Activated CD8-positive, alpha-beta memory T cell treated with anti-CD3 and anti-CD28 coated beads, Interleukin-2, amount 50 U/mL, for 4 hours (primary cell): ENCODE results near the gene CNDP2.
"Not testable (repeated sequence)": the region's sequence is repeated elsewhere in the genome, so short reads cannot be mapped to it uniquely, and the experiment has no call there.

ENCODE experiments used
- DNase-seq: peaks from one replicate; pipeline ENCODE4 v3.0.0-alpha.2; 2020

The CNDP2 gene

DNA sequence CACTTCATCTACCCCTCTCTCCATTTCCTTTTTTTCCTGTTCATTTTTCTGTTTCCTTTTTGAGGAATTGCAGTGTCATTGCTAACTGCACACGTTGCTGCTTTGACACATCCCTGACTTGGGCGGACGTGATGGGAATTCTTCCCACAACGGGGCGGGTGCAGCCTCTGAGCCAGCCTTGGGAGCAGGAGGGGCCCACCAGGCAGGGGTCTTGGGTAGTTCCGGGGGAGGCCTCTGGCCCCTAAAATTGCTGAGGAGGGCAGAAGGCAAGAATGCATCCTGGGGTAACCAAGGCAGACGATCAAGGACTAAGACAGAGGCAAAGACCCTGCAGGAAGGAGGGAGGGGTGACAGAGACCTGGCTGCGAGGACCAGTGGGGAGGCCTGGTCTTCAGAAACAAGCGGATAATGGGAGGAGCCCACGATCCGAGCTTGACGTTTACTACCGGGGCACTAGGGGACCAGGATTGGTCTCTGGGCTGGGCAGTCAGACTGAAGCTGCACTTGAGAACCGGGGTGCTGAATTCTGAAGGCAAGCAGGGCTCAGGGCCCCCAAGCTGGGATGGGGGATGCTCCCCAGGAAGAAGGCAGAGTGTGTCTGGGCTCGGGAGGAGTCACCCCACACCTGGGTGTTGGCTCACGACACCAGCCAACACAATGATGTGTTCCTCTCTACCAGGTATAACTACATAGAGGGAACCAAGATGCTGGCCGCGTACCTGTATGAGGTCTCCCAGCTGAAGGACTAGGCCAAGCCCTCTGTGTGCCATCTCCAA is 23.3 kb downstream of the CNDP2 start:
- DNase-seq = no peak

DNA sequence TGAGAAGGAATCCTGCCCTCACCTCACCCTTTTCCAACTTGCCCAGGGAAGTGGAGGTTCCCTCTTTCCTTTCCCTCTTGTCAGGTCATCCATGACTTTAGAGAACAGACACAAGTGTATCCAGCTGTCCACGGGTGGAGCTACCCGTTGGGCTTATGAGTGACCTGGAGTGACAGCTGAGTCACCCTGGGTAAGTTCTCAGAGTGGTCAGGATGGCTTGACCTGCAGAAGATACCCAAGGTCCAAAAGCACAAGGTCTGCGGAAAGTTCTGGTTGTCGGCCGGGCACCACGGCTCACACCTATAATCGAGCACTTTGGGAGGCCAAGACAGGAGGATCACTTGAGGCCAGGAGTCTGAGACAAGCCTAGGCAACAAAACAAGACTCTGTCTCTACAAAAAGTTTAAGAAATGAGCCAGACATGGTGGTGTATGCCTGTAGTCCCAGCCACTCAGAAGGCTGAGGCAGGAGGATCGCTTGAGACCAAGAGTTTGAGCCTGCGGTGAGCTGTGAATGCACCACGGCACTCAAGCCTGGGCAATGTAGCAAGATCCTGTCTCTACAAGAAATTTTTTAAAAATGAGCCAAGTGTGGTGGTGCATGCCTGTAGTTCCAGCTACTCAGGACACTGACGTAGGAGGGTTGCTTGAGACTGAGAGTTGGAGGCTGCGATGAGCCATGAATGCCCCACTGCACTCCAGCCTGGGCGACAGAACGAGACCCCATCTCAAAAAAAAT is 24.1 kb downstream of the CNDP2 start:
- DNase-seq = no peak

DNA sequence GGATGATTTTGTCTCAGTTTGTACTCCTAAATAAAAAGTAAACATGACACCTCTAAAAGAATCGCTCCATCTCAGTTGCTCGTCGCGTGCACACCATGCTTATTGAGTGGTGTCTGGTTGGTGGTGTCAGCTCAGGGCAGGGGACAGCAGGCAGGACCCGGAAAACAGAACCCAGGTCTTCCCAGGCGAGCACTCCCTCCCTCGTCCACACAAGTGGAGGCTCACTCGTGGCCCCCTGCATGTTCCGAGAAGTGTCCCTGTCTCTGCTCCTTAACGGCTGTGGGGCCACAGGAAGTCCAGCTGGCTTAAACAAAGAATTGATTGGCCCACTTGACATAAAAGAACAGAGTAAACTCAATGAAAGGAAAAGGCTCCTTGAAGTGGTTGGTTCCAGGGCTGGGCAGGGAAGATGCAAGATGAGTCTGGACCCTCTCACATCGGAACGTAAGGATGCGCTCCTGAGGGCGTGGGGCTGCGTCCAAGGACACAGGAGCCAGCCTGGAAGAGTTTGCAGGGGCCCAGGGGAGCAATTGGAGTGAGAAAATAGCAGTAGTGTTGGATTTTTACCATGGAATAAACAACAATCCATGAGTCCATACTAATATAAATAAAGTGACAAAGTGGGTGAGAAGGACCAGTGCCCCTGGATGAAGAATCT is 25.0 kb downstream of the CNDP2 start:
- DNase-seq = no peak

DNA sequence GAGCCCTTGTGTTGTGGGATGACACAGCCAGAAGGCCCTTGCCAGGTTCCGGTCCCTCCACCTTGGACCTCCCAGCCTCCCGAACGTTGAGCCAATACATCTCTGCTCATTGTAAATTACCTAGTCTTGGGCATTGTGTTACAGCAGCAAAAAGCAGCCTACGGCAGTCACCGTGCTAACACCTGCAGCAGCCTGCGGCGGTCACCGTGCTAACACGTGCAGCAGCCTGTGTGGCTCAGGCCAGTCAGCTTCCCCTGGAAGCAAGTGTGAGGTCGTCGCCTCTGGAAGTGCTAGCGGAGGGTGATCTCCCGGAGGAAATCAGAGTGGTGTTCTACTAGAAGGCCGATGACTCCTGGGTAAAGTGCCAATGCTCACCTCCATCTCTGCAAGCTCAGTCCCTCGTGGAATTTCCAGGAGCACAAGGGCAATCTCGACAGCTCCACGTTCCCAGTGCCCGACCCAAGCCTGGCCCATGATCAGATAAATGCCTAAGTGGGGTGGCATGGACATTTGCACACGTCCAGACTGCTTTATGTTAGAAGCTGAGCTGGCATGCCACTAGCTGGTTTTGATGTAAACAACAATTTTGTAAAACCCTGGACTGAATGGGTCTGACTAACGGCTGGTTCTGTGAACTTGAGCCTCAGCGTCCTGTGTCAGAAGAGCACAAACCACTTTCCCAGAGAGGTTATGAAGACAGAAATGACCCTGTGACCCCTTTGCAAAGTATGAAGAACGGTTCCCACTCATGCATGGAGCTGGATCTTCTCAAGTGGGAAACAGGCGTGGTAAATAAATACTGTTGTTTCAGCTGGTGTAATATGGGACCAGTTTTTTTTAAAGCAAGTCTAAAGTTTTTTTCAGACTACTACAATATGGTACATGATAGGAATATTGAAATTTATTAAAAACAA is 26.7 kb downstream of the CNDP2 start:
- no peak for DNase-seq

DNA sequence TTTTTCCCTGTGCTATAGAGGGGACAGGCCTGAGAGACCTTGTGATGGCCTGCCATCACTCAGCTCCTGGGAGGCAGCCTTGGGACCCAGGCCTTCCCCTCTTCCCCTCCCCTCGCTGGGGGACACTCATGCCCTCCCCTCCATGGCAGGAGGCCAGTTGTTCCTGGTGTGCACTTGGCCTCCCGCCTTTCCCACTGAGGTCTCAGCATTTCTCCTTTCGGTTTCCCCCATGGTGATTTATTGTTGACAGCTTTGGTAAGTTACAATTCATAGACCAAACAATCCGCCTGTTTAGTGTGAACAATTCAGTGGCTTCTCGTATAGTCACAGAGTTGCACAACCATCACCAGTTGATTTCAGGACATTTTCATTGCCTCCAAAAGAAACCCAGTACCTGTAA is 27.9 kb downstream of the CNDP2 start:
- DNase-seq = no peak

DNA sequence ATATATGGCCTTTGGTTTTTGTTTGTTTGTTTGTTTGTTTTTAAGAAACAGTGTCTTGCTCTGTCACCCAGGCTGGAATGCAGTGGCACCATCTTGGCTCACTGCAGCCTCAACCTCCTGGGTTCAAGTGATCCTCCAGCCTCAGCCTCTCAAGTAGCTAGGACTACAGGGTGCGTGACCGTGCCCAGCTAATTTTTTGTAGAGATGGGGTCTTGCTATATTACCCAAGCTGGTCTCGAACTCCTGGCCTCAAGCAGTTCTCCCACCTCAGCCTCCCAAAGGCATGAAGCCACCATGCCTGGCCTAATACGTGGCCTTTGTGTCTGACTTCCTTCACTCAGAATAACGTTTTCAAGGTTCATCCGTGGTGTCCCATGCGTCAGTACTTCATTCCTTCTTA is 28.8 kb downstream of the CNDP2 start:
- DNase-seq = not testable (repeated sequence)

DNA sequence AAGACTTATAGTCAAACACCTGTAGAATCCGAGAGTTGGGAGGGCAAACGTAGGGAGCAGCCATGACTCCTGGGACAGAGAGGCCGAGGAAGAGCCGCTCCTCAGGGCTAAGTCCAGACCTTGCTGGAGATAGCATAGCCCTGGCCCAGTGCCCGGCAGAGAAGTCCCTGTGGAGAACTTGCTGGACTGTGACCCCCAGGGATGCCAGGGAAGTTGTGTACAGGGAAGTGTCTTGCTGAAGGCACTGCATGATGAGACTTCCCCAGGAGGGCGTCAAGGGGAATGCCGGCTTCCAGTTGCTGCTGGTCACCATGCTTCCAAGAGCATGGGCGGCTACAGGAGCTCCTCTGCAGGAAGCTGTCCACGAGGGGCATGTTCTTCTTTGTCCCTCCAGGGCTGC is 29.6 kb downstream of the CNDP2 start:
- no peak for DNase-seq

DNA sequence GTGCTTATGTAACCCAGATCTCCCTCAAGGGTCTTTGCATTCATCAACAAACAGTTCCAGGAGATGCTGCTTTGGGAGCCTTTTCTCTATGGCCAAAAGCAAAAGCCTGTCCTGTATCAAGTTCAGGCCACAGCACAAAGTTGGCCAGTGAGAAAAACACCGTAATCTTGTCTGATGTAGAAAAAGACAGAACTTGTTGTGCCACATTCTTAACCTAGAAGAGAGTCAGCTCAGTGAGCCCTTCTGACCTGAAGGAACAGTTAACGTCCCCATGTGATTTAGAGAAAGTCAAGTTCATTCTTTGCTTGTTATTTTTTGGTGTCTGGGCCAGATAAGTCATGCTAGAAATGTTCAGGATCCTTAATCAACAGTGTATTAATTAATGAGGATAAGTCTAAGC is 30.3 kb downstream of the CNDP2 start:
- DNase-seq = no peak

DNA sequence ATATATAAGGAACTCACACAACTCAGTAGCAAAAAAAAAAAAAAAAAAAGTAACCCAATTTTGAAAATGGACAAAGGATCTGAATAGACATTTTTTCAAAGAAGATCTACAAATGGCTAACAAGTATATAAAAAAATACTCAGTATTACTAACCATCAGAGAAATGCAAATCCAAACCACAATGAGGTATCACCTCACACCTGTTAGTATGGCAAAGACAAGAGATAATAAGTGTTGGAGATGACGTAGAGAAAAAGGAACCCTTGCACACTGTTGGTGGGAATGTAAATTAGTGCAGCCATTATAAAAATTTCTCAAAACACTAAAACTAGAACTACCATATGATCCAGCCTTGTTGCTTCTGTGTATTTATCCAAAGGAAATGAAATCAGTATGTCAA is 32.3 kb downstream of the CNDP2 start:
- DNase-seq = no peak

DNA sequence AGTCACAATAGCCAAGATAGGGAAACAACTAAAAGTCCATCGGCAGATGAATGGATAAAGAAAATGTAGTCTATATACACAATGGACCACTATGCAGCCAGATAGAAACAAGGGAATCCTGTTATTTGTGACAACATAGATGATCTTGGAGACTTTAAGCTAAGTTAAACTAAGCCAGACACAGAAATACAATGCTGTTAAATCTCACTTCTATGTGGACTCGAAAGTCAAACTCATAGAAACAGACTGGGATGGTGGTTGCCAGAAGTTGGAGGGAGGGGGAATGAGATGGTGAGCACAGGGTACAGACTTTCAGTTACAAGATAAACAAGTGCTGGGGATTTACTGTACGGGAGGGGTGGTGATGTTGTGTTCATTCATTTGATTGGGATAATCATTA is 32.8 kb downstream of the CNDP2 start:
- no peak for DNase-seq

DNA sequence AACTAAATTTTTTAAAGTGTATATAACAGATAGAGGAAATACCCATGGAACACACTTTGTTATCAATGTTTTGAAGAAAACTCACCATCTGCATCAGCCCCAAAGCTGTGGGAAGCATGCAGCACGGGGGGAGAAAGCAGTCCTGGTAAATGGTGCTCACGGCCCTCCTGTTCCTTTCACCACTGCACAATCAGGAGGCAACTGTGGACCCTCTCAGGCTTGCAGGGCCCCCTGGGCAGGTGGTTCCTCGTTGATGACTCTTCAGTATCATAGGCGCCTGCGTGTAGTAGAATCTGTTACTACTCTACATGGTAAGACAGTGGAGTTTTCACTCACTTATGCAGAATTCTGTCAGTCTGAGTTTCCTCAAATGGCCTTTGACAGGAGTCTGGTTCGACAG is 33.2 kb downstream of the CNDP2 start:
- DNase-seq = no peak

DNA sequence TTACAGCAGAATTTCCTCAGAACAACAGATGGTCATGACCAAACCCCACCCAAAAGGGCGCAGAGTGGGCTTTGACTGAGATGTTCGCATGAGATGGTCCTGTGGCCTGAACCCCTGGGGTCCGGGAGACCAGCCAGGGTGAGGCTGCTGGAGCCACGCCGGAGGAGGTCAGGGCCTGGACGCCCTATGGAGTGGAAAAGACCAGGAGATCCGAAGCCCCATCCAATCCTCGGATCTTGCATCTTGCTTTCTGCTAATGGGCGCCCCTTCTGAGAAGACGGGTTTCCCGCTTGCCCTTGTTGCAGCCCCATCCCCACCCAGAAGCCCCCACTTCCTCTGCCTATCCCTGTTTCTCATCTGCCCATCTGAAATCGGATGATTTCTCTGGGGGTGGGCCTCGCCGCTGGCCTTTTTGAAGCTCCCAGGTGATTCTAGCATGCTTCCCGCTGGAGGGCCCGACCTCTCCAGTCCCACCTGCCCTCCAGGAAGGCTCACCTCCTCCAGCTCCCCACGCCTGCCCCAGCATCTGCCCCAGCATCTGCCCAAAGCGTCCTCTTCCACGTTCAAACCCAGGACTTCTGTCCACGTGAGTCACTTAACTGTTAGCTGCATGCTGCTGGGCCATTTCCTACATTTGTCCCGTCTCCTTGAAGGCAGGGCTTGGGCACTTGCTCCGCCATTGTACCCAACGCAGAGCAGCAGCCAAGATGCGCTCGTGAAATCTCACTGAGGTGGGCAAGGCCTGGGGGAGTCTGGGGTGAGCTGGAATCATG is 33.8 kb downstream of the CNDP2 start:
- no peak for DNase-seq

DNA sequence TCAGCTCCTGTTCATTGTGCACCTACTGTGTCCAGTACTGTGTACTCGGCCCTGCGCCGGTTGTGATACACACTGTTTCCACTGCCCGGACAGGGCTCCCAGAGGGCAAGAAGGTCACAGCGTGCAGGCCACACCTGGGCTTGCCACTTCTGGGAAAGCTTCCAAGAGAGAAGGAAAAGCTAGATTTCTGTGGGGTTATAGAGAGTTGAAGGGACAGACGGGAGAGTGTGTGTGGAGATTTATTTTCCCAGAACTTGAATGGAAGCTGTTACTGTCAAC is 34.4 kb downstream of the CNDP2 start:
- no peak for DNase-seq

DNA sequence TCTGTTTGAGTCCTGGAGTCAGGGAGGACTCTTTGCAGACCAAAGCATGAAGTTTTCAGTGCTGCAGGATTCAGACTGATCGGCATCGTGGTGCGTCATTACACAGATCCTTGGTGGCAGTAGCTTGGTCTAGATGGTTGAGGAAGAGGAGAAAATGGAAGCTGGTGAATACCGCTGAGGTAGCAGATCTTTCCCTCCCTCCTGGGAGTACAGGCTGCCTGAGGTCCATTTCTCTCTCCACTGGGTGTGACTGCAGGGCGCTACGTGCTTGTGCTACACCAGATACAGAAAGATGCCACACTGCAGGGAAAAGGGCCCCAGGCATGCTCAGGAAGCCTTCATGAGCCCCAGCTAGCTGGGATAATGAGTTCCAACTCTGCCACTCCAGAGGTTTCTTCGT is 34.9 kb downstream of the CNDP2 start:
- DNase-seq = no peak

DNA sequence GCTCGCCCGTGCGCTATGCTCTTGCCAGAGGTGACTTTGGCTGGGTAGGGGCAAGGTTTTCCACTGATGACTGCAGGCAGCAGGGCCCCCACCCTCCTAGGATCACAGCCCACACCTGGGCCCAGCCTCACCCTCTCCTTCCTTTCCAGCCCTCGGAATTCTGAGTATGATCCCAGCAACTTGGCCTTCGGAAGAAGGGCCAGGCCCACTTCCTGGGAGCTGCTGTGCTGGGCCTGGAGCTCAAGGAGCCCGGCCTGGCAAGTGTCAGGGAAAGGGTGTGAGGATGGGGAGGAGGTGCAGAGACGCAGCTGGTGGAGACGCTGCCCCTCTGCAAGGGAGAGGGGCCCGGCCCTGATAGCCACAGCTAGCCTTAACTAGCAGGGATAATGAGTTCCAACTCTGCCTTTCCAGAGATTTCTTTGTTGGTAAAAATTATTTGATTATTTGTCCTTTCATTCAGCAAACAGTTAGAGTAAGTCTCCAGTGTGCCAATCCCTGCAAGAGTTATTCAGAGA is 36.4 kb downstream of the CNDP2 start:
- no peak for DNase-seq

DNA sequence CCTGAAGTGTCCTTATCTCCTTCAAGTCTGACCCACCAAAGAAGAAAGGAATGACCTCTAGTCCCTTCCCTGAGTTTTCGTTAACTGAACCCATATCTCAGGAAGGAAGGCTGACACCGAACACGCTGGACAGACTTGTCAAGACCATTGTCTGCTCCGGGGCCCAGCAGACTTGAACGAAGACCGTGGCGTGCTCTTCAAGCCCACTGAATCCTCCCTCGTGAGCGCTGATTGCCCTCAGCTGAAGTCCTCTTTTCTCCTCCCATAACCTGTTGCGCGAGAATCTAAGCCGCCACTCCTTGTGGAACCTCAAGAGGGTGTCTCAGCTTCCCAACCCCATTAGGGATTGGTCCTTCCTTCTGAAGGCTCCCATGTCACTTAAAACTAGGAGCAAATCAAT is 37.5 kb downstream of the CNDP2 start:
- DNase-seq = no peak

DNA sequence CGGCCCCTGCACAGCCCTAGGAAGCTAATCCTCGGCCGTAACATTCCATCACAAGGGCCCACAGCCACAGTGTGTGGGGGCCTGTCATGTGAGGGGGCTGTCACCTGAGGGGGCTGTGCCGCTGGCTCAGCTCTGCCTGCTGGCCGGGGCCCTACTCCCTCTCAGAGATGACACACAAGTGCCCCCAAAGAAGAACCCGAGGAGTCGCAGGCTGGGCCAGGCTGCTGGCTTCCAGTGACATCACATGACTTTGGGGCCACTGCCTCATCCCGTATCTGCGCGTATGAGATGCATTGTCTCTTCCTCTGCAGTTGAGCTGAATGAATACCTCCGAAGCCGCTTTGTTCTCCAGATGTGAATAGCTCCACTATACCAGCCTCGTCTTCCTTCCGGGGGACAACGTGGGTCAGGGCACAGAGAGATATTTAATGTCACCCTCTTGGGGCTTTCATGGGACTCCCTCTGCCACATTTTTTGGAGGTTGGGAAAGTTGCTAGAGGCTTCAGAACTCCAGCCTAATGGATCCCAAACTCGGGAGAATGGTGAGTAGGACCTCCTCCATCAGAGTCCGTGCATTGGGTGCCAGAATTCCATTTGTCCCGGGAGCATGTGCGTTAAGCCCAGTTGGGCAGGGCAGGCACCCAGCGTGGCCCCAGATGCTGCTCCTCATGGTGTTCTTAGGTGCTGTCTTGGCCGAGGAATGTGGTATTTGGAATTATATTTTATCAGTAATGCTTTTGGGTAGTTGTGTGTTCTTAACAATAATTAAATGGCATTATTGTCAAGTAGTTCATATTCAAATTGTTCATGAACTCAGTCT is 38.2 kb downstream of the CNDP2 start, which contains the start of gene CNDP1:
CNDP1 (plus strand) TSS at position 351 of the 820 bp plus-strand sequence; CDS start at position 519, 168 bp downstream.
- no peak for DNase-seq

DNA sequence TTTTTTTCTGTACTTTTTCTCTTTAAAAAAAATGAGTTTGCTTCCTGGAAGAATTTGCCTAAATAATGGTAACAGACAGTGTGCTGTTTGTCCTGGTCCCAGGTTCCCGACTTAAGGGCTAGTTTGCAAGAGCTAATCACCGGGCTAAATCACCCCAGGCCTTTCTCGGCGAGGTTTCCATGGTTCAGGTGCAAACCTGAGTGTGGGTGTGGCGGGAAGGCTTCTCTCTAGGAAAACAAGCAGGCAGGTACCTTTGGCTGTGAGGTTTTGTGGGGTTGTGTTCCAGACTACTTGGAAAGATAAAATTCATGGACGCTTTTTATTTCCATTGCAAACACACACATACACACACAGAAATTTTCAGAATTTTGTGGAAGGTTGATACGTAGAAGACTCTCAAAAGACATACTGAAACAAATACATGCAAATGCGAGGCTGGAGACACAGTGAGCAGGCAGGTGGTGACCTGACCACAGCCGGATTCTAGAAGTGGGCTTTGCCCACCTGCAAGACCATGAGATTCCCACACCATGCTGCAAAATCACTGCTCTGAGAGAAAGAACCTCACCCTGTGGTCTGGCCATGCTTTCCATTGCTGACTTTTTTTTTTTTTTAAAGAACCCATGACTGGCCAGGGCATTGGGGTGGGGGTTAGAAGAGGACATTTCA is 39.0 kb downstream of the CNDP2 start:
- DNase-seq = no peak

DNA sequence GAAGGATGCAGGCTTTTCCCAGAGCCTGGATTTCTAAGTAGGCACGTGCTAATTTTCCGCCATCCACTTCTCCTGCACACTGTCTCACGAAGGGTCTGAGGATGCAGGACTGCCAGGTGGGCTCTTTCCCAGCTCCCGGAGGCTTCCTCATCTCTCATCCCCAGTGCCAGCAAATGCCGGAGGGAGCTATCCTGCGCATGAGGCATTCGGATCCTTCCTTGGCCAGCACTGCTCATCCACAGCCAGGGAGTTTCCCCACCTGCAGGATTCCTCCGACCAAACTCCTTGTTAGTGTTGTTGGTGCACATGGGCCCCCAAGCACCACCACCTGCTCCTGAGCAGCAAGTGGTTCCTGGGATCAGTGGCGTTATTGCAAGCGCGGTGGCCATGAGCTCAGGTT is 43.1 kb downstream of the CNDP2 start:
- no peak for DNase-seq

DNA sequence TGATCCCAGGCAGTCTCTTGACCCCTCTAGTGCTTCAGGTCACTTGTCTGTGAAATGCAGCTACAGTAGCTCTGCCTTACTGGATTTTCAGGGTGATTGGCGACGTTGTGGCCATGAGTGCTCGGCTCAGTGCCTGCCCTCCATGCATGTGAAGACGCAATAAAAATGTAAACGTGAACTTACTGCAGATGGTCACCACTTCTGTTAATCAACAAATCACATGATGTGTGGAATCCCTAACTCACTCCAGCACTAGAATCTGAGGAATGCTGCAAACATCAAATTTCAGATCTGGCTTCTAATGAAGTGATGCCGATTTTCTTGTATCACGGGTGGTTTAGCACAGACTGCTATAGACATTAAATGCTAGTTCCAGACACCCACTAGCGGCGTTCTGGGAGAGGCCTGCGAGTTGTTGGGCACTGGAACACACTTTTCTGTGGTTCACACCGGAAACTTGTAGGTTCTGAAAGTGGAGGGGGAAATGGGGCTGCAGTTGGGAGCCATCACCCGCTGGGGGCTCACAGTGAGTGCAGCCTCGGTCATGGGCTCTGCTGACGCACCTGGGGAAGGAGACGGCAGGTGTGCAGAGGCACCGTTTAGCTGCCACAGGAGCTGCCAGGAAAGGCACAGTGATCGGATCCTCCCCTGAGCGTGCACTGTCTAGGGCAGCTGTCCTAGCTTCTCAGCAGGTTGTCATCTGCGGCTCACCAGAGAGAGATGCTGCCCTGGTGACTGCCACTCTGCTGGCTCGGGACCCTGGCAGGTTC is 44.7 kb downstream of the CNDP2 start:
- DNase-seq = no peak
